HG03439 (cell line): Measurements from ENCODE around the gene ASB11.

Source experiments
- ATAC-seq: cut with Tn5 transposase; IDR thresholded peaks from one replicate; pipeline ENCODE4 v1.9.1; 2021; ENCODE audit warnings: mild to moderate bottlenecking, moderate library complexity; ENCODE audit not compliant: unreplicated experiment

ASB11 gene, protein sequence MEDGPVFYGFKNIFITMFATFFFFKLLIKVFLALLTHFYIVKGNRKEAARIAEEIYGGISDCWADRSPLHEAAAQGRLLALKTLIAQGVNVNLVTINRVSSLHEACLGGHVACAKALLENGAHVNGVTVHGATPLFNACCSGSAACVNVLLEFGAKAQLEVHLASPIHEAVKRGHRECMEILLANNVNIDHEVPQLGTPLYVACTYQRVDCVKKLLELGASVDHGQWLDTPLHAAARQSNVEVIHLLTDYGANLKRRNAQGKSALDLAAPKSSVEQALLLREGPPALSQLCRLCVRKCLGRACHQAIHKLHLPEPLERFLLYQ

GRCh38 chrX:15315509-15315908 is at the start of gene ASB11:
Gene ASB11, minus strand, starts transcription at chrX:15315640. Its CDS starts 35 bp downstream, at chrX:15315605.
- no peak for ATAC-seq

GRCh38 chrX:15359701-15360100 is 44.3 kb upstream of the ASB11 start:
- no peak for ATAC-seq

GRCh38 chrX:15358533-15358932 is 43.1 kb upstream of the ASB11 start:
- no peak for ATAC-seq

DNA sequence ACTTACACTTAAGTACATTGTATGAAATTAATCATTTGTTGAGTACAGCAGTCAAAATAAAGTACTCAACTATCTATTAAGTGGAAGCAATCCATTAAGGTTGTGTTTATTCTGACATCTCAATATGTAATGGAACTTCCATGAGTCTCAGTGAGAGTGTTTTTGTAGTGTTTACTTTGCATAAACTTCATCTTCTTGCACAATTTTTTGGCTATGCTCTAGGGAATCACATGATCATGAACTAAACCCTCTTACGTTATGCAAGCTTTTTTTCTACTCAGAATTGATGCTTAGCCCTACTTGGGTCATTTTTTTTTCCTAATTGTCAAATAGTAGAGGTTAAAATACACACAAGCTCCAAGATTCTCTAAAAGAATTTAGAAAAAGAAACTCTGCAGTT is 41.0 kb upstream of the ASB11 start:
- no peak for ATAC-seq

DNA sequence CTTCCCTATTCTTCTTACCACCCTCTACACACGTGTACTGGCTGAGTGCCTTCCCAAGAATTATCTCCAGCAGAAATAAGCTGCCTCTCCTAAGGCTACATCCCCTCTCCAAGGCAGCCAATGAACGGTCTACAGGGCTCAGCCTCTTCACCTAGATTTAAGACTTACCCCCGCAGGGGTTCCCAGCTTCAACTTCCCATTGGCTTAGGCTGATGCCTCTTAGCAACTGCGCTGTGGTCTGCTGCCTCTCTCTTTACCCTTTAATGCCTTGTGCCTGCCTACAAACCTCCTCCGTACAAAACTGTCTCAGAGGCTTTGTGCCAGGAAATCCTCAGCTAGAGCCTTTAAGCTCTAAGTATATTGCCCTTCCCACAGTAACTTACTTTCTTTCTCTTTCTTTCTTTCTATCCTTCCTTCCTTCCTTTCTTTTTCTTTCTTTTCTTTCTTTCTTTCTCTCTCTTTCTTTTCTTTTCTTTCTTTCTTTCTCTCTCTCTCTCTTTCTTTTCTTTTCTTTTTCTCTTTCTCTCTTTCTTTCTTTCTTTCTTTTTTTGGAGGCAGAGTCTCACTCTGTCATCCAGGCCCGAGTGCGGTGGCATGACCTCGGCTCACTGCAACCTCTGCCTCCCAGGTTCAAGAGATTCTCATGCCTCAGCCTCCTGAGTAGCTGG is 35.0 kb upstream of the ASB11 start:
- no peak for ATAC-seq

GRCh38 chrX:15349046-15349445 is 33.6 kb upstream of the ASB11 start:
- no peak for ATAC-seq

DNA sequence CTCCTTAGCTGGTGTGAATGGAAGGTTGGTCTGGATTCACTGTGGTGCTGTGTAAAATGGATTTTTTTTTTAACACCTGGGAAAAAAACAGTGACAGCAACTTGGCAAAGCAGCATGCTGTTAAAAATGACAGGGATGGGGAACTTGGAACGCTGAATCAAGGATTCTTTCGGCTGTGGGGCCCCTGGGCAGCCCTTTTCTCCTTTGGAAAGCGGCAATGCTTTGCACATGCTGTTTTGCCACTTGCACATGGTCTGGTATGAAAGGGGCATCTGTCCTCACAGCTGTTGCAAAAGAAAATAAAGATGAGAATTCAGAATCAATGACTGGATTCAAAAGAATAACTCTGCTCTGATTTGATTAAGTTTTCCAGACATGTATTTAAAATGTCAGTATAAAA is 30.5 kb upstream of the ASB11 start:
- no peak for ATAC-seq

DNA sequence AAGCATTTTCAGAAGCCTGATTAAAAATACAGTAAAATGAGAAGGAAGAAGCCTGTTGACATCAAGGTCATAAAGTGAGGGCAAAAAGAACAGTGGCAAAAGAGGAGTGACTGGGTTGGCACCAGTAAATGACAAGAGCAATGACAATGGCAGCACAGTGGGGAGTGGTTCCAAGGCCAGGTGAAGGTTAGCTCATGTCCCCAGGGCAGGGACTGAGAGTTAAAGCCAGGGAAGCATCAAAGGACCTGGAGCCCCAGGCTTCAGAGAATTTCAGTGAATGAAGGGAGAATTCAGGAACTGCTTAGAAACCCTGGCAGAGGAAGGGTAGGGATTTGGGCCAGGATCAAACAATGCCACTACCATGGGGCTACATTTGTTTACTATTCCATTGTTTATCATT is 28.7 kb upstream of the ASB11 start:
- no peak for ATAC-seq

- no peak for ATAC-seq
Observed at GRCh38 chrX:15343075-15343476, 27.6 kb upstream of the ASB11 start.

DNA sequence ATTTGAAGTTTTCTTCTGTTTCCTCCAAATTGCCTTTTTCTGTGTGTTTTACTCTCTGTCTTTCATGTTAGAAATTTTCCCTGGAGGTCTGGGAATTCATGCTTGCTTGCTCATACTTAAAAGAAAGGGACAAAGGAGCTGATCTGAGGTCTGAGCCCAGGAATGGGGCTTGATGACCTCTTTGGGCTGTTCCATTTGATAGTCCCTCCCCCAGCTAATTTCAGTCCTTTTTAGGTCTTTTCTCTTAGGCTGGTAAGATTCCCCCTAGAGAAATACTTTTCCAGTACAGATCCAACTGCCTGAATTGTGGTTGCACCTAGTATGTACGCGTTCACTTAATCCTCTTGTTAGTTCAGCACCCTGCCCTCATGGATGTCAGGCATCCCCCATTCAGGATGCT is 25.4 kb upstream of the ASB11 start:
- no peak for ATAC-seq

DNA sequence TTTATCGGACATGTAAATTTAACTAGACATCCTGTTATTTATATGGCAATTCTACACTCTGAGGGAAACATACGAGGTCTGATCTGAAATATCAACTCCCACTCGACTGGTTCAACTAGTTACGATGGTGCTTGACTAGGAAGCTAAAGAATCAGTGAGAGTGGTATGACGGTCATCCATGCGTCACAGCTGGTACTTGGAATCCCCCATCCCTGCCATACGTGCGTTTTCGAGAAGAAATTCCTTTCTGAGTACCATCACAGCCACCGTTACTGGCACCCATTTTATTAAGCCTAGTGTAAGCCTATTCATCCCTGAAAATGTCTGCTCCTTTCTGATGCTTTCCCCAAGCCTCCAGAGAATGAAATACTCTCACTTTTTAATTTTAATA is 20.6 kb upstream of the ASB11 start:
- no peak for ATAC-seq

GRCh38 chrX:15335135-15336022 is 19.9 kb upstream of the ASB11 start, which contains the start of gene PIGA:
Gene PIGA, minus strand, starts transcription at chrX:15335523. Its CDS starts 3,593 bp downstream, at chrX:15331930.
- ATAC-seq: peak; percentile 99

DNA sequence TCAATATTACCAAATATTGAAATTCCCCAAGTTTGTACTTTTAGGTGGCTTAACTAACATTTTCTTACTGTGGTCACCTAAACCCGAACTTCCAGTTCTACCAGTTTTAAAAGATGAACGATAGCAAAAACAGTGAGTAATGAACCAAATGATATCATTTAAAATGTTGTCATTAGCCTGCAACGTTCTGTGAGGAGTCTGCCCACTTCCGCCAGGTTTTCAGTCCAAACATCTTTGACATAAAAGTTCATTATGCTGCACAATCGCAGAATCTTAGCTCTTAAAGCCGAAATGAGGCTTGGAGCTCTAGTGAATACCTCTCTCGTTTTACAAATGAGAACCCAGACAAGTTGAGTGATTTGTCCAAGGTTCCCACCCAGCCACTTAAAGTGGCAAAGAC is 19.1 kb upstream of the ASB11 start:
- ATAC-seq: no peak

DNA sequence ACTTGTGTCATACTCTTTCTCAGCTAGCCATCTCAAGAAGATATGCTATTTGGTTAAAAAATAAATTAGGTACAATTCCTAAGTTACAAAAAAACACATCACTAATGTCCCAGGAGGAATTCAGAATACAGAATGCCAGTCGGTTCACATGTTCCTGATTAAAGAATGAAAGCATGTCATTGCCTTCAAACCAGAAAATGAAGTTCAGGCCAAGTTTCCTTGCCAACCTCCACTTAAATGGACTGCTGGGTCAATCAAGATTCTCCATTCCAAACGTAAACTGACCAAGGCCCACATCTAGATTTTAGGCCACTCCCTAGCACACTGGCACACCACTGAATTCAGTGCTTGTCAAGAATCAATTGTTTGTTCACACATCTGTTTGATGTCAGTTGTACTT is 13.4 kb upstream of the ASB11 start:
- ATAC-seq: no peak

GRCh38 chrX:15328131-15328530 is 12.7 kb upstream of the ASB11 start:
- ATAC-seq: no peak

DNA sequence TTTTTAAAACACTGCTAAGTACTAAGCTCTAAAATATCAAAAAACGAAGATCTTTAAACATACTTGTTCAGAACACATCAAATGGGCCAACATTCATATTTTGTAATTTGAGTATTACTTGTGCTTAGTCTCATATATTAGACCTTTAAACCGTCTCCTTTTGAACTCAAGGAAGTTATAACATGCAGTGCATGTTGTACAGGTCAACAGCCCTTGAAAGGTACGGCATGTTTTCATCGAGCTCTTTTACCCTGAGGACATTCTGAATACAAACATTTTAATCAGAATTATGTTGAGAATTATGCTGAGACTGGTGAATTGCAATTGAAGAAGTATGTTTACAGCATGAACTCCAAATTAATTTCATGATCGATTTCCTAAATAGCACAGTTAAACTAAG is 7.0 kb upstream of the ASB11 start:
- no peak for ATAC-seq

- no peak for ATAC-seq
Observed at GRCh38 chrX:15322072-15322471, 6.6 kb upstream of the ASB11 start.

GRCh38 chrX:15321447-15321846 is 6.0 kb upstream of the ASB11 start:
- ATAC-seq: no peak

- ATAC-seq: no peak
Observed at GRCh38 chrX:15320297-15320696, 4.9 kb upstream of the ASB11 start.

DNA sequence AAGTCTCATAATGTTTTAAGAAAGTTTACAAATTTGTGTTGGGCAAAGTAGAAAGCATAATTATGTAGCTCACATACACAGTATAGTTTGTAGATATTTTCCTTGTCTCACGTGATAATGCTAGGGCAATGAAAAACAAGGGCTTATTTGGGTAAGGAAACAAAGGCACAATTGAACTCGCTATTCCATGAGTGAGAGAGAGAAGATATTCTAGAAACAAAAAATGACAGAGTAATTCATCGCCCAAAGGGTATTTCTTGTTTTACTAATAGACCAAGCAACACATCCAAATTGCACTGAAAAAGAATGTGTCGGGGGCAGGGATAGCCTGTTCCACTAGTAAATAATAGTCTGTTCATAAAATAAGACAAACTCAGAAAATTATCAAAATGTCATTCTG is 3.6 kb upstream of the ASB11 start:
- no peak for ATAC-seq

DNA sequence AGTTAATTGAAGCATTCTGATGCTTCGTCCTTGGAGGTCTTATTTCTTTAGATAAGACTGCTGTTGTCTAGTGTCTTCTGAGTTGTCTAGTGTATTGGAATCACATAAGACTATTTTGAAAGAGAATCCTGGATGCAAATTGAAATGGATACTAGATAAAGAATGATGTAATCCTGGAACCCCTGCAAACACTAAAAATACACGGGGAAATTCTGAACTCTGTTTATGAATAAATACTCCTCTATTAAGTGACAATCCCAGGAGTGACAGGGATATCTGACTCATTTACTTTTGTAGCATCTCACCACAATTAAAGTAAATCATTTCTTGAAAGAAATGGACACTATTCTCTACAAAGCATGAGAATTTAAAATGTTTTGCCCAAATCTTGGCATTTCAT is 968 bp downstream of the ASB11 start:
- ATAC-seq: no peak

- ATAC-seq: no peak
Observed at GRCh38 chrX:15311119-15311518, 4.3 kb downstream of the ASB11 start.
